Esophagus muscularis mucosa (tissue), 4 donors: ENCODE measurements around the gene ASIC2.

Source experiments
- EP300 ChIP-seq: sonication (generic); formaldehyde crosslinking; IDR thresholded peaks from one replicate; pipeline ENCODE4 v1.6.1; 2017; ENCODE audit warnings: antibody characterized with exemption
- POLR2A ChIP-seq: fragments of 450-650 bp; IDR thresholded peaks from one replicate; pipeline ENCODE4 v1.6.1; 2017; ENCODE audit warnings: antibody characterized with exemption, moderate library complexity, mild to moderate bottlenecking, low read depth
- TF ChIP-seq, protein P1 (sequence below), 3 experiments: fragments of 200-600 bp in 2 of 3; fragments of 450-650 bp in 1 of 3; sonication (generic) in 2 of 3; IDR thresholded peaks; one replicate each; pipeline ENCODE4 v1.5.1; 2017 to 2019; ENCODE audit warnings: antibody characterized with exemption in 3 of 3, mild to moderate bottlenecking in 2 of 3, moderate library complexity in 1 of 3

DNA sequence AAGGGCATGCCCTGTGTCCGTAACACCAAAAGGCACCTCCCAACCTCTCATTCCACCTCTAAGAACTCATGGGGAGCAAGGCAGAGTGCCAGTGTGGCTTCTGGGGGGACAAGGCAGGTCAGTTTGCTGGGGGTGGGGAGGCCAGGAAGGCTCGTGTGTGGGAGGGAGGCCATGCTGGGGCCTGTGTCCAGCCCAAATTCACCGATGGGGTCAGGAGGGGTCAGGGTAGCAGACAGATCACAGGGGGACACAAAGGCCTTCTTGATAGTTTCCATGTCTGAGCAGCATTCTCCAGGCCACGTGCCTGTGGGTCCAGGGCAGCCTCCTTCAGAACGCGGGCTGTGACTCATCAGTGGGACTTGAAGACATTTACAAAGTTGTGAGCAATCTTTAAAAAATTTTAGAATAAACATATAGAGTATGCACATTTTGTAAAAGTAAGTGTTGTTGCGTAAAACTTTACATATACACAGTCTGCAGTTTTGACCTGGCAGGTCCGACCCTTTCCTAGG is 280.5 kb downstream of the ASIC2 start:
- TF ChIP-seq POLR2A: no peak
- TF ChIP-seq EP300: no peak
- TF ChIP-seq, protein P1, sequence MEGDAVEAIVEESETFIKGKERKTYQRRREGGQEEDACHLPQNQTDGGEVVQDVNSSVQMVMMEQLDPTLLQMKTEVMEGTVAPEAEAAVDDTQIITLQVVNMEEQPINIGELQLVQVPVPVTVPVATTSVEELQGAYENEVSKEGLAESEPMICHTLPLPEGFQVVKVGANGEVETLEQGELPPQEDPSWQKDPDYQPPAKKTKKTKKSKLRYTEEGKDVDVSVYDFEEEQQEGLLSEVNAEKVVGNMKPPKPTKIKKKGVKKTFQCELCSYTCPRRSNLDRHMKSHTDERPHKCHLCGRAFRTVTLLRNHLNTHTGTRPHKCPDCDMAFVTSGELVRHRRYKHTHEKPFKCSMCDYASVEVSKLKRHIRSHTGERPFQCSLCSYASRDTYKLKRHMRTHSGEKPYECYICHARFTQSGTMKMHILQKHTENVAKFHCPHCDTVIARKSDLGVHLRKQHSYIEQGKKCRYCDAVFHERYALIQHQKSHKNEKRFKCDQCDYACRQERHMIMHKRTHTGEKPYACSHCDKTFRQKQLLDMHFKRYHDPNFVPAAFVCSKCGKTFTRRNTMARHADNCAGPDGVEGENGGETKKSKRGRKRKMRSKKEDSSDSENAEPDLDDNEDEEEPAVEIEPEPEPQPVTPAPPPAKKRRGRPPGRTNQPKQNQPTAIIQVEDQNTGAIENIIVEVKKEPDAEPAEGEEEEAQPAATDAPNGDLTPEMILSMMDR (IDR thresholded peaks at IDR 0.05): no peak
